Measurements from ENCODE around the gene KLK7.

Gene KLK7

DNA sequence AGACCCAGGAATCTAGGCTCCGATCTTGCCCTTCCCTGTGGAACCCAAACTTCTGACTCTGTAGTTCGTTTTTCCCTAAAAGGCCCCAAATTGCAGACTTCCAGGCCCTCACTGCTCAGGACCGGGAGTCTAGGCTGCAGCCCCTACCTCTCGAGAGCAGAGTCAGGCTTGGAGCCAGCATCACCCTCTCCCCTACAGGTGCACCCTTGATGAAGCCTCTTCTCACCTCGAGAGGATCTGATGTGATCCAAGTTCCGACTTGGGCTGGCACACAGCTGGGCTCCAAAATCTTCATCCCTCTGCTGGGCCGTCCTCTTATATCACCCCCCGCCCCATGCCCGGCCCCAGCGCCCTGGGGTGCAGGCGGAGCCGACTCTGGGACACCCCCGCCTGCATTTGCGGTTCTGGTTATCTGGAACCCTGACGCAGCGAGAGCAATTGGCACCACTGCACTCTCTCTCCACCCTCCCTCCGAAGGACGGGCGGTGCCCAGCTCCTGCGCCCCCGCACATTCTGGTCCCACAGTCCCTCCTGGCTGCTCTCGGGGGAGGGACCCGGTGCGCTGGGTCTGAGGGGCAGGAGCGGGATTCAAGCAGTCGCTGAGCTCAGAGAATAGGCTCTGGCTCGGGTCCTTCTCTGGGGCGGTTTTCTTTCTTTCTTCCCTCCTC is at the start of gene KLK7:
Gene KLK7, minus strand, starts transcription at position 293 of the 668 bp plus-strand sequence. CDS start 1,518 bp downstream, outside the sequence.
- no peak for DNase-seq (ENCODE audit: low read depth, low spot score)

DNA sequence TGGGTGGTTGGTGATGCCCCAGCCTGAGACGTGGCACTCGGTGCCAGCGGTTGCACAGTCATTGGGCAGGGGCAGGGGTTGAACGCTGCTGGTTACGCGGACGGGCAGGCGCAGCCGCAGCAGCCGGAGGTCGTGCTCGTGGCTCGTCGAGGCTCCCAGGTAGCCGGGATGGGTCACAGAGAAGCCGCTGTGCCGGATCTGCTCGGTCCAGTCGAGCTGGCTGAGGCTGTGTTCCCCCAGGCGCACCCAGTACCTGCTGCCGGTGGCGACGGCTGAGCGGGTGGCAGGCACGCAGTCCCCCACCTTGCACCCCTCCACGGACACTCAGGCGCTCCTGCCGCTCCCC is 48.1 kb upstream of the KLK7 start:
- no peak for DNase-seq (ENCODE audit: low read depth, low spot score)

DNA sequence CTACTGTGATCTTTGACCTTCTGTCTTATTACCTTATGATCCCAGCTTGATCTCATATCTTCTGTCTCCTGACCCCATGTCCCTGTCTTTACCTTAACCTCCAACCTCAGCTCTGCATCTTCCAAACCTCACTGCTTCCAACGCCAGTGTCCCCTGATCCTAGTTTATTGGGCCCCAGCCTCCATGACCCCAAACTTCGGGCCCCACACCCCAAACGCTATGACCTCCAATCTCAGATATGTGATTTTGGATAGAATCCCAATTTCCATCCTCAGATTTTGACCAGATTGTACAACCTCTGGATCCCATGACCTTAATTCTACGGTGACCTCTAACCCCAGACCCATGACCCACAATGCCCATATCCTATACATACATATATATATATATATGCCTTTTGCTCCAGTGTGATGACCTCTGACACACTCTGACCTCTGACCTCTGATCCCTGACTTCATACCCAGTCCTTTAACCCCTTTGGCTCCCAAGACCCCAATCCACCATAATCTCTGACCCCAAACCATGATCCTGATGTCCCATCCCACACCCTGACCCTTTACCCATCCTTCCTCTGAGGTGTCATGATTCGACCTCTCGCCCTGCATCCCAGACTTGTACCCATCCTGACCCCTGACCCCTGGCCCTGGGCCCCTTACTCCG is 47.6 kb upstream of the KLK7 start:
- DNase-seq (ENCODE audit: low read depth, low spot score) = no peak

DNA sequence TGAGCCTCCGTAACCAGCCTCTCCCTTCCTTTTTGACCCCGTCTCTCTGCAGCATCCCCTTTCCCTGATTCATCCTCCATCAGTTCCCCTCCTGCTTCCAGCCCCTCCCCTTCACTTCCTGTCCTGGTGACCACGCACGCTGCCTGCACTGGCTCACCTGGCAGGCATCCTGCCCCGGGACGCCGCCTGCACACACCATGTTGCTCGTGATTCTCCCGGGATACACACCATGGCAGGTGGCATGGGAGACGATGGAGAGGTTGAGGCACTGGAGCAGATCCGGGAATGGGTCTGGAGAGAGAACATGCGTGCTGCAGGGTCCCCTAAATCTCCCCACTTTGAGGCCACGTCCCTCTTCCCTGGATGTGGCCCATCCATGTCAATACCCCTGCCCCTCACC is 46.9 kb upstream of the KLK7 start:
- DNase-seq (ENCODE audit: low read depth, low spot score) = no peak

DNA sequence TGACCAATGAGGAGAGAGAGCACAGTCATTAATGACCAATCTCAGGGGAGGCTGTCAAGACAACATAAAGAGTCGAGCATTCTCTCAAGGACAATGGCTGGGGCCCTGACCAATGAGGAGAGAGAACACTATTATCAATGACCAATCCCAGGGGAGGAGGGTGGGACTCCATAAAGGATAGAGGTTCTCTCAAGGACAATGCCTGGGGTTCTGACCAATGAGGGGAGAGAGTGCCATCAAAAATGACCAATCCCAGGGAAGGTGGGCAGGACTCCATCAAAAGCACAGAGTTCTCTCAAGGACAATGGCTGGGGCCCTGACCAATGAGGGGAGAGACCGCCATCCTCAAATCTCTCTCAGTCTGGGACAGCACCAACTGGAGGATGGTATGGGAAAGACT is 46.0 kb upstream of the KLK7 start:
- no peak for DNase-seq (ENCODE audit: low read depth, low spot score)

DNA sequence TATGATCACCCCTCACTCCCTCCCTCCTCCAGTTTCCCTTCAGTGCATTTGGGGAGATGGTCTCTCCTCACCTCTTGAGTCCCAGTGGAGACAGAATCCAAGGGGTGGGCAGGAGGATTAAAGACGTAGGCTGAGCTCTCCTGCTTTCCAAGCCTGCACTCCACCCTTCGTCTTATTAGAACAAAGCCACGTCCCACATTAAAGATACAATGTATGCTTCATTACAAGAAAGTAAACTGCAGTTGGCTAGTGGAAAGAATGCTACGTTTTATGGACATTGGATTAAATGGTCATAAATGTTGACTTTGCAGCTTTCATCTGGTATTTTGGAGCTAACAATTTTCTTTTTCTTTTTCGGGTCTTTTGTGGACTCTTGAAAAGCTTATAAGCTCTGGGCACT is 44.2 kb upstream of the KLK7 start:
- no peak for DNase-seq (ENCODE audit: low read depth, low spot score)

- DNase-seq (ENCODE audit: low read depth, low spot score) = no peak
Observed at GRCh38 chr19:51027126-51027806, 43.5 kb upstream of the KLK7 start.

- no peak for DNase-seq (ENCODE audit: low read depth, low spot score)
Observed at GRCh38 chr19:51026554-51026831, 42.8 kb upstream of the KLK7 start, which contains the start of gene KLK11. Gene KLK11 (minus strand): TSS chr19:51026616. CDS start chr19:51025631, 985 bp downstream.

DNA sequence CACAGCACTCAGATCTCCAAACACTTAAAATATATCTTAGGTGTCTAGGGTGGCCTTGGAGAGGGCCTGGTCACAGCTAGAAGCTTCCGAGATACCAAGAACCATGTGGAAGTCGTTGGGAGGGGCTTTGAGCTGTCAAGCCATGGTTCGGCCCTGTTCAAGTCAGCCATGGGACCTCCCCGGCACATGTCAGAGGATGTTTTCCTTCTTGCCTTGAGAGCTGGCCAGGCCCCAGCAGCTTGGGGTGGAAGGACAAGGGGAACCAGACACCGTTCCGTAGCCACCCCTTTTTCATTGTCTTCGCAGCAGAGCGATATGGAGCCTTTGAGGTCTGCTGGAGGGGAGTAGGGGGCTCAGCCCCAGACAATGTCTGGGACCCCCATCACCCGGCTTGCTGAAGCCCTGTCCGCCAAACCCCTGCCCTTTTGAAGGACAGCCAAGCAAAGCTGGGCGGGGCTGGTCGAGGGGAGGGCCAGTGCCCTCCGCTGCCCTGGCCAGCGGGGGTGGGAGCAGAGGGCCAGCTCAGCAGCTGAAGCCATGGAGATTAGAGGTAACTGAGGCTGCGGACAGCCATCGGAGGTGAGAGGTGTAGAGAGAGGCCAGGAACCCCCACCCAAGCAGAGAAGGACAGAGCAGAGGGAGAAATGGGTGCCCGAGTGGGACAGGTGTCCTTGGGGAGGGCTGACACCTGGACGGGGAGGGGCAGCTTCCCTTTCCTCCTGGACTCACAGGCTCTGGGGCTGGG is 42.3 kb upstream of the KLK7 start:
- DNase-seq (ENCODE audit: low read depth, low spot score) = no peak

GRCh38 chr19:51025401-51025800 is 41.7 kb upstream of the KLK7 start:
- DNase-seq (ENCODE audit: low read depth, low spot score) = no peak

- DNase-seq (ENCODE audit: low read depth, low spot score) = no peak
Observed at GRCh38 chr19:51024924-51025323, 41.2 kb upstream of the KLK7 start.

DNA sequence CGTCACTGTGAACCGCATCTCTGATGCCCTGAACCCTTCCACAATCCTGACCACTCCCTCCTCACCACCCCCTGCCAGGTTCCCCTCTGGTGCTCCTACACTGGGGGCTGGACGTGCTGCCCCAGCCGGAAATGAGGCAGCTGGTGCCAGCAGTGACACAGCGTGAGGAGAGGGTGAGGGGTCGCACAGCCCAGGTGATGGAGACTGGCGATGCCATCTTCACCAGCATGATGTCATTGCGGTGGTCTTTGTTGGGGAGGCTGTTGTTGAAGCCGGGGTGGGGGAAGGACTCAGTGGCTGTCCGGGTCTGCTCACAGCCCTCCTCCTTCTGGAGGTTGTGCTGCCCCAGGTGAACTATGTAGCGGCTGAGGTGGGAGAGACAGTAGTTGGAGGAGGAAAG is 40.2 kb upstream of the KLK7 start:
- no peak for DNase-seq (ENCODE audit: low read depth, low spot score)

- no peak for DNase-seq (ENCODE audit: low read depth, low spot score)
Observed at GRCh38 chr19:51022526-51022925, 38.8 kb upstream of the KLK7 start.

DNA sequence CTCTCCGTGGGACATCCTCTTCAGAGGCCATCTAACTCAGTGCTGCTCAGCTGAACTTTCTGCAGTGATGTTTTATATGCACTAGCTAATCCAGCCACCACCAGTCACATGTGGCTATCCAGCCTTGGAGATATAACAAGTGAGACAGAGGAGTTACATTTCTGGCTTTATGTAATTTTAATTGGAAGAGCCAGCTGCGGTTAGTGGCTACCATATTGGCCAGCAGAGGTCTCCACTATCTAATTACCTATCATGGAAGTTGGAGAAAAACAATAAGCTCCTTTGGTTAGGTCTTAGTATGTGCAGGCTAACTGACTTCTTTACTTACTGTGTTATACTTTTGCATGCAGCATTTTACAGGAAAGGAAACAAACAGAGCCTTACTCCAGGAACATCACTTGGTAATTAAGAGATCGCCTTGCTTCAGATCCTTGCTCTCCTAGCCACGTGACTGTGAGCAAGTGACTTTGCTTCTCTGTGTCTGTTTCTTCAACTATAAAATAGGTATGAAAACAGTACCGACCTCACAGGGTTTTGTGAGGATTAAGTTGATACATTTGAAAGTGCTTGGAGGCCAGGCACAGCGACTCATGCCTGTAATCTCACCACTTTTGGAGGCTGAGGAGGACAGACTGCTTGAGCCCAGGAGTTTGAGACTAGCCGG is 37.4 kb upstream of the KLK7 start:
- DNase-seq (ENCODE audit: low read depth, low spot score) = no peak

- DNase-seq (ENCODE audit: low read depth, low spot score) = no peak
Observed at GRCh38 chr19:51019544-51019925, 35.8 kb upstream of the KLK7 start, which contains the start of gene KLK10. Gene KLK10 (minus strand): TSS chr19:51019709. CDS start chr19:51019130, 579 bp downstream.

- no peak for DNase-seq (ENCODE audit: low read depth, low spot score)
Observed at GRCh38 chr19:51018745-51019543, 35.2 kb upstream of the KLK7 start.

DNA sequence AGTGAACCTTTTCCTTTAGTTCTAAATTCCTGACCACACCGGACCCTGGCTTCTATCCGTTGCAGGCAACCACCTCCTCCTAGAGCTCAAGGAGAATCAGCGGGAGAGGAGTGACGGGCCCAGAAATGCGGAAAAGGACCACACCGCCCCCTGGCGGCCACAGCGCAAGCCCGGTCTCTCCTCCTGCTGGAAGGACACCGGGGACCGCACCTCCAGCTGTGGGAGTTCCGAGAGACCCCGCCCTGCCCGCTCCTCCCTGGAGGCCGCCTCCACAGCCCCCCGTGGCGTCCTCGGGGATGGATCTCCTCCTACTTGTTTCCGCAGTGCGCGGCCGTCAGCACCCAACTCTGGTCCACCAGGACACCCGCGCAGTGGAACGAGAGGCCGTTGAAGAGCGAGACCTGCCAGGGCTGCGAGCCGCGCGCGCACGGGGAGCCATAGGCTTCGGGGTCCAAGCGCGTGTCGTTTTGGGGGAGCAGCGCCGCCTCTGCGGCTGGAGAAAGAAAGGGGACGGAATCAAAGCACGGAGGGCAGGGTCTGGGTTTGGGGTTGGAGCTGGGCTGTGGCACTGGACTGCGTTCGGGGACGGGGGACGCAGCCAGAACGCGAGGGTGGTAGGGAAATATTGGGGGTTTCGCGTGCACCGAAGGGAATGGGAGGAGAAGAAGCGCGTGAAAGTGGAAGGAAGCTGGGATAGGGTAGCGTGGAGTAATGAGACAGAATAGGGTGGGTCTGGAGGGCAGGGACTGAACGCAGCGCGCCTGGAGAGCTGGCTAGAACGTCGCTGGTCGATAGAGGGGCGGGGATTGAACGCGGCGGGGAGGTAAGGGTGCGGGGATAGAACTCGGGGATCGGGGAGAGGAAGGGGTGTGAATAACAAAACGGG is 33.3 kb upstream of the KLK7 start:
- no peak for DNase-seq (ENCODE audit: low read depth, low spot score)

DNA sequence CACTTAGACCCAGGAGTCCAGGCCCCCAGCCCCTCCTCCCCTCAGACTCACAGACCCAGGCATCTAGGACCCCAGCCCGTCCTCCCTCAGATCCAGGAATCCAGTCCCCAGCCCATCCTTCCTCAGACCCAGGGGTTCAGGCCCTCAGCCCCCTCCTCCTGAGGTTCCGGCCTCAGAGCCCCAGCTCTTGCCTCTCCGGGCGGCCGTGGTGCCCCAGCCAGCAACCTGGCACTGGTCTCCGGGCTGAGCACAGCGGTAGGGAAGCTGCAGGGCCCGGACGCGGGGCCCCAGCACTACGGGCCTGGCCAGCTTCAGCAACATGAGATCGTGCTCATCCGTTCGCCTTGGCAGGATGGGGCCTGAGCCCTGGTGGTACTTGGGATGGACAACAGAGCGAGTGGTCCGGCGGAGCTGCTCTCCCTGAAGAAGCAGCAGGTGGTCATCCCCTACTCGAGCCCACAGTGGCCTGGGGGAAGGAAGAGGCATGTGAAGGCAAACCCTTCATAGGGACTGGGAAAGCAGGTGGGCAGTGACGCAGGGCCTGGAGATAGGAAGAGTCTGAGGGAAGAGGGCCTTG is 32.1 kb upstream of the KLK7 start:
- no peak for DNase-seq (ENCODE audit: low read depth, low spot score)

DNA sequence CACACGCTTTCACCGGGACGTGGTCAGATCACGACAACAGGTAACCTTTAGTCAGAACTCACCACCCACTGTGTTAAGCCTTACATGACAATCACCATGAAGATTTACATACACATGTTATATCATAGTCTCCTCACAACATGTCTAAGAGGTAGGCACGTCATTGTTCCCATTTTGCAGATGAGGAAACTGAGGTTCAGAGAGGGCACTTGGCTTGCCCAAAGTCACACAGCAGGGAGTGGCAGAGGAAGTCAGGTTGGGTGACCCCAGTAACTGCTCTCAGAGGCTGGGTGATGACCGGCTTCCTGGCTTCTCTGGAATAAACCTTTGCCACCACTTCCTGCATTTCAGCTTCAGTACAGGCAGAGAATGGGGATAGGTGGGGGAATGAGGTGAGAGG is 30.5 kb upstream of the KLK7 start:
- DNase-seq (ENCODE audit: low read depth, low spot score) = no peak

Data from brain pericyte (primary cell).